Measurements from ENCODE around the gene DDX54.

DNA sequence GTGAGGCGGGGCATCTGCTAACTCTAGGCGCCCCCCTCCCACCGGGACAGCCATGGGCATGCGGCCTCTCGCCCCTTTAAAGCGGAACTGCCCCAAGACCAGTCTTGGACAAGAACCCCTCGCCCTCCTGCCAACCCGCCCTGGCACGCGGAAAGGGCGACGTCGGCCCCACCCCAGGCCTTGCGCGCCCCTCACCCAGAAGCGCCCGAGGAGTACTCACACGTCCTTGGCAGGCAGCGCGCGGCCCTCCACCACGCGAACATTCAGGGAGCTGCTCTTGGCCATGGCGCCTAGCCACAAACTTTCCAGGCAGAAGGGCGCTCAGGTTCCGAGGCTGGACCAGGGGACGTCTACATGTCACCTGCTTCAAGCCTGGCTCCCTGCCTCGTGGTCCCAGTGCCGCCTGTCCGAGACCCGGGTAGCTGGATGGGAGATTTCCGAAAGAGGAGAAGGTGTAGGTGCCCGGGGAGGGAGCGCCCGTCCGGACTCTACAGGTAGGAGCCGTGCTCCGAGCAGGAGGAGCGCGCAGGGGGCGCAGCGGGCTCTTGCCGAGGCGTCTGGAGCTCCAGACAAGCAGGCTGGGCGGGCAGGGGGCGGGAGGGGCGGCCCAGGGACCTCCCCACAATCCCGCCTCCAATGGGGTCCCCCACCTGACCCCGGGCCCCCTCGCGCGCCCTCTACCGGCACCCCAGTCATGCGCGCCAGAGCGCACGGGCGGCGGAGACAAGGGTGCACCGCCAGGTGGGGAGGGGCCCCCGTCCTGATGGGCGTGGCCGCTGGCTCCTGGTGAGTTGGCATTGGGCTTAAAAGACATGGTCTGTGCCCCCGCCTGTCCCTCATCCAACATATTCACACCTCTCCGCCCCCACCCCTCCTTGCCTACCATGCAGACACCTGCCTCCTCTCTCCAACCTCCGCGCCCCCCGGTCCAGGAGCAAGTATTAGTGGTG, 49.8 kb downstream of the DDX54 start, which contains the start of gene RASAL1:
- TF ChIP-seq EZH2 (IDR thresholded peaks at IDR 0.05) (no peak), POLR2AphosphoS5 (IDR thresholded peaks at IDR 0.05; ENCODE audit: borderline replicate concordance, low read depth, low read length) (no peak)

All from SK-N-MC (cell line).